ENCODE data around the gene MYMK. TPM values are rescaled to one million over a fixed set of nuclear protein-coding genes. Genes with fewer than 3 reads are reported as not detected.

The MYMK gene
- total RNA-seq, 1 experiment from 2014 or later, result not detected

DNA sequence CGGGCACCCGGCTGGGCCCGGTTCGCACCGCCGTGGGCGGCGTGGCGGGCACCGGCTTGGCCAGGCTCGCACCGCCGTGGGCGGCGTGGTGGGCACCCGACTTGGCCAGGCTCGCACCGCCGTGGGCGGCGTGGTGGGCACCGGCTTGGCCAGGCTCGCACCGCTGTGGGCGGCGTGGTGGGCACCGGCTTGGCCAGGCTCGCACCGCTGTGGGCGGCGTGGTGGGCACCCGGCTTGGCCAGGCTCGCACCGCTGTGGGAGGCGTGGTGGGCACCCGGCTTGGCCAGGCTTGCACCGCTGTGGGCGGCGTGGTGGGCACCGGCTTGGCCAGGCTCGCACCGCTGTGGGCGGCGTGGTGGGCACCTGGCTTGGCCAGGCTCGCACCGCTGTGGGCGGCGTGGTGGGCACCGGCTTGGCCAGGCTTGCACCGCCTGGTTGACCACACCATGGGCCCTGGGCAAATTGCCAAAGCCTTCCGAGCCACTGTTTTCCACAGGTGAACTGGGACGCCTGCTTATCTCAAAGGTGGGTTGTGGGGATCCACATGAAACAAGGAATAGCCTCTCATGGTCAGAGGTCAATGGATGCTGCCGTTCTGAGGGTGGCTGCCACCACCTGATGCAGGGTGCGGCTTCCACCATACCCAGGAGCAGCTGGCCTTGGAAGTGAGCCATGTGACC, 38.0 kb upstream of the MYMK start:
- Histone ChIP-seq H3K27me3 (no peaks in the 10 kb centered on the region; the same call in 1 of the 2 replicates), H3K4me3 (no peak overlapping the region), H3K36me3 (no peaks in the 10 kb centered on the region), H3K9me3 (no peaks in the 10 kb centered on the region)
- DNase-seq, result no peak

DNA sequence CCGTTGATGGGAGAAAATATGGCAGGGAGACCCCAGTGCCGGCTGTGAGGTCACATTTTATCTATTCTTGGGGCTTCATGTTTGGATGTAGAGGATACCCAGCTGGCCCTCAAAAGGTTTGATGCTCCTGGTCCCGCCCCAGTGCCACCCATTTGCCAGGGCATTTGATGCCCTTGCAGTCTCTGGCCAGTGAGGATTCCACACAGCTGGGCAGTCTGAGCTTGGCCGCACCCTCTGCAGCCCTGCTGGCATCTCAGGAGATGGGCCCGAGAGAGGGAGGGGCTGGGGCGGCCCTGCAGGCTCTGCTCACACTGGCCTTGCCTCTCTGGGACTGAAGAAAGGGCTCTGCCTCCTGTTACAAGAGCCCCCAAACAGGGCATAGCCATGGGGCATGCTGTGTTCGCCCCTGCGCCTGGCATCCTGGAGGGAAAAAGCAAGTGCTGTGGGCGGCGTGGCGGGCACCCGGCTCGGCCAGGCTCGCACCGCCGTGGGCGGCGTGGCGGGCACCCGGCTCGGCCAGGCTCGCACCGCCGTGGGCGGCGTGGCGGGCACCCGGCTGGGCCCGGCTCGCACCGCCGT, 37.3 kb upstream of the MYMK start:
- Histone ChIP-seq H3K9me3 (no peaks in the 10 kb centered on the region), H3K36me3 (no peaks in the 10 kb centered on the region), H3K4me3 (no peak overlapping the region), H3K27me3 (no peaks in the 10 kb centered on the region; the same call in 1 of the 2 replicates)
- peak; percentile 70 for DNase-seq

DNA sequence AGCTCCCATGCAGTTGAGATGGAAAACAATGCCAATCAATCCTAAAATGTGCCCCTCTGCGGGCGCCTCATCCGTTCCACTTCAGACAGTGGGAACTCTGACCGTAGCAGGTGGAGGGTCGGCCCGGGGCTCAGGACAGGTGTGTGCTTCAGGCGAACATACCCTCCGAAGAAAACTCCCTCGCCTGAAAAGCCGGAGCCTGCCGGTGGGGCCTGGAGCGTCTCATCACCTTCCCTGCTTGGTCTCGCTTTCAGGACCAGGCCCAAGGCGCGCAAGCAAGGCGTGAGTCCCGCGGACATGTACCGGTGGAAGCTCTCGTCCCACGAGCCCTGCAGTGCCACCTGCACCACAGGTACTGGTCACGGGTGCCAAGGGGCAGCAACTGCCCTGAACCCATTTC, 36.2 kb upstream of the MYMK start:
- Histone ChIP-seq H3K4me3 (no peak overlapping the region), H3K27me3 (no peaks in the 10 kb centered on the region; the same call in 1 of the 2 replicates), H3K9me3 (no peaks in the 10 kb centered on the region), H3K36me3 (no peaks in the 10 kb centered on the region)
- no peak for DNase-seq

DNA sequence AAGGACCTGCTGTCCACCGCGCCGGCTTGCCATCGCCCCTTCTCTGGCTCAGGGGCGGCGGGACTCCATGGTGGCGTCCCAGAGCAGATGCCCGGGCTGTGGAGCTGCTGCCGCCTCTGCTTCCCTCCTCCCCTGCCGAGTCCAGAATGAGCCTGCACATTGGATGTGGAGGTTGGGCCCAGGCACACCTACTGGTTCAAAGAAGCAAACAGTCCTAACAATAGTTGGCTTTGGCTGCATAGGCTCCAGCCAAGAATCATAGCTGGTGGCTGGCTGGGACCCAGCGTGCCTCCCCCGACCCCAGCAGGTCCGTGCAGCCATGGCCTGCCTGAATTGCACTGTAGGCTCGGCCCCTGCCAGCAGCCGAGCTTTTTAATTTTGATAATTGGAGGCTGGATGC, 35.6 kb upstream of the MYMK start:
- peak; percentile 67 for DNase-seq
- no peaks in the 10 kb centered on the region for H3K9me3 ChIP-seq
- H3K27me3 ChIP-seq, result no peaks in the 10 kb centered on the region; the same call in 1 of the 2 replicates
- no peaks in the 10 kb centered on the region for H3K36me3 ChIP-seq
- H3K4me3 ChIP-seq, result no peak overlapping the region

DNA sequence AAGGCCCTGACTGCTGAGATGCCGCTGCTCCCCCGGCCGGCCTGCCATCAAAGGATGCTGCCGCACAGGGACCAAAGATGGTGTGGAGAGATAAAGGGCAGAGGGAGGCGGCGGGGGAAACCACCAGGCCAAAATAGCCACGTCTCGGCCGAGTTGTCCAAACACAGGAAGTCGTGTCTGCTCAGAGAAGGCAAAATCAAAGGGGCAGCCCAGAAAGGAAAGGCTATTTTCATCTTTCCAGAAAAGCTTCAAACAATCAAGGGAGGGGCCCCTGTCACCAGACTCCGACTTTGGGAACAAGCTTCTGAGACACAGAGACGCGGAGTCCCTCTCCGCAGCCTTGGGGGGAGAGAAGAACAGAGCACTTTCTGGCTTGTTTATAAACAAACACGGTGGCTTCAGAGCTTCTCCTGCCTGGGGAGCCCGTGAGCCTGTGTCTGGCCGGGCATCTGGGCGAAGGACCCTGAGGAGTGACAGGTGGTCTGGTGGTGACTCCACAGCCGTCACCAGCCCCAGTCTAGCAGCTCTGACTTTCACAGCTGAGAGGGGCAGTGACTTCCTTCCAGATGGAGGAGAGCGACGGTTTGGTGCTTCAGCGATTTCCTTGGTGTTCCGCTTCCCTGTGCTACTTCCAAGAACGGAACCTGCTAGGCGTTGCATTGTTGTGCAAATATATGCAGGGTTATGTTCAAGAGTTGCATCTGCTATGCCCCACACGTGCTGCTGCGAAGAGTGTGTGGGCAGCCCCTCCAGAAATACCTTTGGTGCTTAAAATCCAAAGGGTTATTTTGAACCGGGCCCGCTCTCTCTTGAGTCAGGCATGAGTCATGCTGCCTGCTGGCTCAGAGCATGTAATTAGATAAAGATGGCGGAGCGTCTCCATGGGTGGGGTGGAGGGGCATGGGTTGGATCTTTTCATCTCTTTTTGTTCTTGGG, 33.7 kb upstream of the MYMK start:
- H3K9me3 ChIP-seq, result no peaks in the 10 kb centered on the region
- H3K4me3 ChIP-seq, result no peak overlapping the region
- H3K36me3 ChIP-seq, result no peaks in the 10 kb centered on the region
- no peaks in the 10 kb centered on the region; the same call in 1 of the 2 replicates for H3K27me3 ChIP-seq
- peak; percentile 85 for DNase-seq

DNA sequence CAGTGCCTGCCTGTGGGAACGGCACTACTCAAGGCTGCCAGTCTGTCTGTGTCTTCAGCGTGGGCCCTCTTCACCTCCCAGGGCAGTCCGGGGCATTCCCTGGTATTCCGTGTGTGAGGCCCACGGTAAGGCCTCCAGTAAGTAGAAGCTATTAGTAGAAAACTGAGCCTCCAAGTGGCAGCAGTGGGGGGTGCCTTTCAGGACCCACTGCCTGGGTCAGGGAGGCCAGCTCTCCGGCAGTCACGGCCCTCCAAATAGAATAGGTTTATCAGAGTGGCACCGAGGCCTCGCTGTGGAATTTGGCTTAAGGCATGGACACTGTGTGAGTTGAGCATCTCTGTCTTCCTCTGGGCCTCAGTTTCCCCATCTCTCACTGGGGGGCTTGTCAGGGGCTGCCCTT, 32.8 kb upstream of the MYMK start:
- Histone ChIP-seq H3K9me3 (no peaks in the 10 kb centered on the region), H3K36me3 (no peaks in the 10 kb centered on the region), H3K4me3 (no peak overlapping the region), H3K27me3 (no peaks in the 10 kb centered on the region)
- DNase-seq, result no peak

DNA sequence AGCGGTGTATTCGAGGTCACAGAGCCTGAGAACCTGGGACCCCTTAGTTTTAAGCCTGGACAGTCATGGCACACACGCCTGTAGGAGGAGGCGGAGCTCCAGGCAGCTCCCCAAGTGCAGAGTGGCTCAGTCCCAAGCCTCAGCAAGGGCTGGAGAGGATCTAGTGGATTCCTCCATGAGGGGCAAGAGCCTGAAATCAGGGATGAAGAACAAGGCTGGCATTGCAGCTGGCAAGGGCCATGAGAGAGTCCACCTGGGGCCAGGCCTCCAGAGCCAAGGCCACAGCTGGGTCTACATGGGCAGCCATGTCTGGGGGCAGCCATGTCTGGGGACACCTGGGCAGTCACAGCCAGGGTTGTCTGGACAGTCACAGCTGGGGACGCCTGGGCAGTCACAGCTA, 31.6 kb upstream of the MYMK start:
- no peaks in the 10 kb centered on the region for H3K36me3 ChIP-seq
- no peaks in the 10 kb centered on the region for H3K9me3 ChIP-seq
- H3K27me3 ChIP-seq, result no peaks in the 10 kb centered on the region
- no peak for DNase-seq
- H3K4me3 ChIP-seq, result no peak overlapping the region

DNA sequence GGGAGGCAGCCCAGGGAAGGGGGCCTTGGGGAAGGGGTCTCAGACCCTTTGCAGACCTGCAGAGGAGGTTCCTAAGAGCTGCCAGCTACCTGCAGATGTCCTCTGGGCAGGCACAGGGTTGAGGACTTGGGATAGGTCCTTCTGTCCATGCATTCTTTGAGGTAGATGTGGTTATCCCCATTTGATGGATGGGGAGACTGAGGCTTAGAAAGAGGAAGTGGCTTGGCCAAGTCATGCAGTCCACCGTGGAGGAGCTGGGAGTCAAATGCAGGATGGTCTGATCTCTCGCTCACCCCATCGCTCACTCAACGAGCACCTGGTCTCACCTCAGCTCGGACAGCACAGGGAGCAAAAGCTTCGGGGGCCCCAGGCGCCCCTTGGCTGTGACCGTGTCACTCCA, 30.0 kb upstream of the MYMK start:
- Histone ChIP-seq H3K9me3 (no peaks in the 10 kb centered on the region), H3K36me3 (no peaks in the 10 kb centered on the region), H3K27me3 (no peaks in the 10 kb centered on the region), H3K4me3 (no peak overlapping the region)
- no peak for DNase-seq

DNA sequence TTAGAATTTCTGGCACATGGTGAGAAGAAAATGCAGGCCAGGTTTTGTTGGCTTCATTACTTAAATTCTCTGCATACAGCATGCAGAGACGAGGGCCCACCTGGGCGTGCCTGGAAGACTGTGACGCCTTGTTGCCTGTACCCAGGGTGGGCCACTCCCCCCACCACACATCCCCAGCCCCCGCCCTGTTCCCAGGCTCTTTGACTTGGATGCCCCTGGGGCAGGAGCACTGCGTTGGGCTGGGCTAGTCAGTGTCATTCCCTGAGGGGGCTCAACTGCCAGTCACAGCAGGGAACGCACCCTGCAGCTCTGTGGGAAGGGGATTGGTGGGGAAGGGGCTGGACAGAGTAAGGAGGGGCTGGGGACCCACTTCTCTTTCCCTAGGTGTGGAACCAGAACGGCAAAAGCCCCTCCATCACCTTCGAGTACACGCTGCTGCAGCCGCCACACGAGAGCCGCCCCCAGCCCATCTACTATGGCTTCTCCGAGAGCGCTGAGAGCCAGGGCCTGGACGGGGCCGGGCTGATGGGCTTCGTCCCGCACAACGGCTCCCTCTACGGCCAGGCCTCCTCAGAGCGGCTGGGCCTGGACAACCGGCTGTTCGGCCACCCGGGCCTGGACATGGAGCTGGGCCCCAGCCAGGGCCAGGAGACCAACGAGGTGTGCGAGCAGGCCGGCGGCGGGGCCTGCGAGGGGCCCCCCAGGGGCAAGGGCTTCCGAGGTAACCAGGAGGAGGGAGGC, 29.4 kb upstream of the MYMK start:
- no peak for DNase-seq
- Histone ChIP-seq H3K27me3 (no peaks in the 10 kb centered on the region), H3K9me3 (no peaks in the 10 kb centered on the region), H3K36me3 (no peaks in the 10 kb centered on the region), H3K4me3 (no peak overlapping the region)

DNA sequence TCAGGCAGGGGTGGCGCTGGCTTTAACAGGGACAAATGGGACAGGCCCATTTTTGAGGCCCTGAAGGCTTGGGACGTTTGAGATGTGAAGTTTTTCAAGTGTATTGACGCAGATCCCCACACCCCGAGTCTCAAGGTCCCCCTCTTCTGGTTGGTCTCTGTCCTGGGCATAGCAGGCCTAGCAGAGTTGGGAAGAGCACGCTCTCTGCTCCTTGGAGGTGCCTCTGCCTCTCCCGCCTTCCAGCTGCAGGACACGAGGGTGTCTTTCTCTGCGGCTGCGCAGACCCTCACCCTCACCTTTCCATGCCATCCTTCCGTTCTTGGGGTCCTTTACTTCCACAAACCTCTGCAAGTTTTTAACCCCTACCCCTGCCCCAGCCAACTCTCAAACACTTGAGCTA, 28.4 kb upstream of the MYMK start:
- H3K9me3 ChIP-seq, result no peaks in the 10 kb centered on the region
- no peaks in the 10 kb centered on the region for H3K27me3 ChIP-seq
- DNase-seq, result no peak
- H3K4me3 ChIP-seq, result no peak overlapping the region
- H3K36me3 ChIP-seq, result no peaks in the 10 kb centered on the region

DNA sequence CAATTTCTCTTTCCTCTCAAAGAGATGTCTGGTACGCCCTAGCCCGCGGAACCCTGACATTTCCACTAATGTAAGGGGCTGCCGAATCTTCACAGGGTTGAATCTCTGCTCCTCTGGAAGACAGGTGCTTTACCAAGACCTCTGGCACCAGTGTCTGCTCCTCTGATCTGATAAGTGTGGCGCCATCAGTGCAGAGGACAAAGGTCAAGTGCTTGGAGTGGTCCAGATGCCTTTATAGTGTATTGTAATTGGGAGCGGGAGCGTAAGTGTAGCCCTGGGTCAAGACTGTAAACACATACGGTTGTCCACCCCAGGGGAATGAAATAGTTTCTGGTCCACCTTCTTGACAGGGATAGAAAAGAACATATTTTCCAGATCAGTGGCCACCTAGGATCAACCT, 27.5 kb upstream of the MYMK start:
- Histone ChIP-seq H3K9me3 (no peaks in the 10 kb centered on the region), H3K36me3 (no peaks in the 10 kb centered on the region), H3K27me3 (no peaks in the 10 kb centered on the region), H3K4me3 (no peak overlapping the region)
- no peak for DNase-seq

DNA sequence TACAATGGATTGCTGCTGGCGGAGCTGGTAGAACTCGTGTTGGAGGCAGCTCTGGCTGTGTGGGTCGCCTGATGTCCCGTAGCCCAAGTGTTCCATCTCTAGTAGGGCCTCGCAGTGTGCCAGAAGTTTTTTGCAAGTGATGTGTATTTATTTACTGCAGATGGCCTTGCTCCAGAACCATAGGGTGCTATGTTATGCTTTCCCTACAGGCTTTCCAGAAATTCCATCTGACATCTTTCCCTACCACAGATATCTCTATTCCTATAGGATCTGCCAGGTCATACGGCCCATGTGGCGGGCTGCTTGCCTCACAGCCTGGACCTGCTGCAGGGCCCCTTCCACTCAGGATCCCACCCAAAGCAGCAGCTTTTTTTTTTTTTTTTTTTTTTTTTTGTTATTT, 26.7 kb upstream of the MYMK start:
- no peaks in the 10 kb centered on the region for H3K9me3 ChIP-seq
- no peaks in the 10 kb centered on the region for H3K27me3 ChIP-seq
- no peak overlapping the region for H3K4me3 ChIP-seq
- no peak for DNase-seq
- no peaks in the 10 kb centered on the region for H3K36me3 ChIP-seq

DNA sequence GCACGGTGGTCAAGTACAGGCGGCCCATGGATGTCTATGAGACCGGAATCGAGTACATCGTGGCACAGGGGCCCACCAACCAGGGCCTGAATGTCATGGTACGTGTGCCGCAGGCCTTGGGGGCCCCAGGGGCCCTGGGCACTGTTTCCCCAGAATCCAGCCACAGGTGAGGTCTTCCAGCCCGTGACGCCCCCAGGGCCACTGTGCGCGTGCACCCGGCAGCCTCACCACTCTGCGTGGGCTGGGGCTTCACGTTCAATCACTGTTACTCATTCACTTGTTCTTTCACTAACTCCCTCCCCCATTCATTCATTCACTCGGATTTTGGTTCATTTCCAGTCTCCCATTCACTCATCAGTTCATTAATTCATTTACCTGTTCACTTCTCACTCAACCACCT, 22.4 kb upstream of the MYMK start:
- Histone ChIP-seq H3K9me3 (no peaks in the 10 kb centered on the region), H3K36me3 (no peaks in the 10 kb centered on the region), H3K27me3 (no peaks in the 10 kb centered on the region), H3K4me3 (no peak overlapping the region)
- DNase-seq, result no peak

DNA sequence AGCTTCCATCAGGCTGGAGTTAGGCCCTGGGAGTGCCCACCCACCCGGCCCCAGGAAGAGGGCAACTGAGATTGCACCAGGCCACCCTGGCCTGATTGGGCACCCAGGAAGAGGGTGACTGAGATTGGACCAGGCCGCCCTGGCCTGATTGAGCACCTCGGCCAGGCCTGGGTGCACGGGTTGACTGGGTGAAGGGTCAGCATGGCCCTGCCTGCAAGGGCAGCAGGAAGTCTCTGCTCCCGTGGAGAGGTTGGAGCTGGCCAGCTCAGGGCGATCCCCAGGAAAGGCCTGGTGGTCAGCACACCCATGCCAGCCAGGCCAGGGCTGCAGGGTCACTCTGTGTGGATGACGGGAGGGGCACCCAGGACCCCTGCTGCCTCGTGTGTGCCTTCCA, 21.5 kb upstream of the MYMK start:
- no peaks in the 10 kb centered on the region for H3K27me3 ChIP-seq
- no peaks in the 10 kb centered on the region for H3K36me3 ChIP-seq
- DNase-seq, result no peak
- H3K4me3 ChIP-seq, result no peak overlapping the region
- no peaks in the 10 kb centered on the region for H3K9me3 ChIP-seq

DNA sequence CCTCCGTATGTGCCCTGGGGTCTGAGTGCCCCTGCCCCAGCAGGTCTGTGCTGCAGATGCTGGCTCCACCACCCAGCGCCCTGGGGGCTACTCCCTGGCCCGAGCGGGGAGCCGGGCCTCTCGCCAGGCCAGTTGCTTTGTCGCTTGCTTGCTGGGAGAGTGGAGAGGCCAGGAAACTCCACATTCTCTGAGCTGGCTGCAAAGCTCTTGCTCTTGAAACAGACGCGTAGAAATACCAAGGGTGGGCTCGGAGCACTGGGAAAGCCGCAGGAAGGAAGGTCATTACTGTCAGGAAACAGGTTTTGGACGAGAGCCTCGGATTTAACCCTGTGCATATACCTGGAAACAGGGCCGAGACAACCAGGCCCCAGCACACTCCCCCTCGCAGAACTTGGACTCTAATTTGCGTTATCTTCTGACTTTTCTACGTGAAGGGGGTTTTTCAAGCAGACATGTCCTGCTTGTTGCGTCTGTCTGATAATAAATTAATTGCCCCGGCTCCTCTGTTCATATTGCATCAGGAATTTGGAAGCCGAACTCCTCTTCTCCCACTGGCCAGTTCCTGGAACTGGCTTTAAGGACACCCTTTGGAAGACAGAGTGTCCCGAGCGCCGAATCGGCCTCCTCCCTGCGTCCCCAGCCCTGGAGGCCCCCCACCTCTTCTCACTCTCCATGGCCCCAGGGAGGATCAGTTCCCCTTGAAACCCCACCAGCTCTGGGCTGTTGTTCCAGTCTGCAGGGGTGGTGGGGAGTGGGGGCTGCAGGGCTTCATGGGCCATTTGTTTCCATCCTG, 20.9 kb upstream of the MYMK start:
- no peaks in the 10 kb centered on the region for H3K27me3 ChIP-seq

DNA sequence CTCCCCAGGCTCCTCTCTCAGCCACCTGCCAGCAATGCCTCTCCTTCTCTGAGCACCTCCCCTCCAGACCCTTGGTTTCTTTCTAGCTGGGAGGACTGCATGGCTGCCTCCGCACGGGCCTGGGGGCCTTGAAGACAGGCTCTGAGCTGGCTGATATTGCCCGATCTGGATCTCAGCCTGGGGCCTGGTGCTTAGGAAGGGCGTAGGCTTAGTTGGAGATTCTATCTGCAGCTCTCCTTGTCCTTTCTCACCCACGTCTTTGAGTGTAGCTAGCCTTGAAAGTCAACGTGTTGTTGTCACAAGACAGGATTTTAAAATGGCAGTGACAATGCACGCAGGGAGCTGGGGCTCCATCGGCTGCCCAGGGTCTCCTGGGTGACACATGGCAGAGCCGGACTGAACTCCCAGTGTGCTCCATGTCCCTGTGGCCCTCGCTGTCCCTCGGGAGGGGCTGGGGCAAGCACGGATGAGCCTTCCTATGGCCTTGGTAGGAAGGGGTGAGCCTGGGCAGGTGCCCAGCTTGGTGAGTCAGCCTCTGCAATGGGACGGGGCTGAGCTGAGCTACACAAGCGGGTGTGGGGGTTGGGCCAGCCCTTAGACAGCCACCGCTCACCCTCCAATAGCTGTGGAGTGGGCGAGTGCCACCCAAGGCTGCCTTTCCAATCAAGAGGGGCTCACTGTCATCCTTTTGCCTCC, 19.2 kb upstream of the MYMK start:
- no peak overlapping the region for H3K4me3 ChIP-seq
- no peaks in the 10 kb centered on the region for H3K36me3 ChIP-seq
- no peaks in the 10 kb centered on the region for H3K27me3 ChIP-seq

More for the DNA sequence above, 20.9 kb upstream of the MYMK start:
- no peaks in the 10 kb centered on the region for H3K9me3 ChIP-seq
- DNase-seq, result no peak
- no peaks in the 10 kb centered on the region for H3K36me3 ChIP-seq
- H3K4me3 ChIP-seq, result no peak overlapping the region

More for the DNA sequence above, 19.2 kb upstream of the MYMK start:
- no peaks in the 10 kb centered on the region for H3K9me3 ChIP-seq
- peak; percentile 63 for DNase-seq
